Measurements from ENCODE around the gene TRIL.

Gene TRIL

GRCh38 chr7:28980451-28981160 is 22.5 kb upstream of the TRIL start:
- DNase-seq: no peak

GRCh38 chr7:28979776-28980175 is 21.6 kb upstream of the TRIL start:
- DNase-seq: no peak

GRCh38 chr7:28977881-28978280 is 19.8 kb upstream of the TRIL start:
- DNase-seq: no peak

GRCh38 chr7:28976022-28976421 is 17.9 kb upstream of the TRIL start:
- DNase-seq: no peak

GRCh38 chr7:28973591-28973990 is 15.5 kb upstream of the TRIL start:
- no peak for DNase-seq

- DNase-seq: no peak
Measured at GRCh38 chr7:28964056-28964455, 5.9 kb upstream of the TRIL start.

GRCh38 chr7:28961972-28962371 is 3.8 kb upstream of the TRIL start:
- DNase-seq: no peak

GRCh38 chr7:28960071-28960840 is 2.1 kb upstream of the TRIL start:
- no peak for DNase-seq

- DNase-seq: no peak
Measured at GRCh38 chr7:28958980-28959347, 834 bp upstream of the TRIL start.

GRCh38 chr7:28957751-28958234 is 337 bp downstream of the TRIL start:
- DNase-seq: no peak

GRCh38 chr7:28957064-28957750 is 923 bp downstream of the TRIL start:
- DNase-seq: peak; percentile 16

- peak; percentile 17 for DNase-seq
Measured at GRCh38 chr7:28956608-28957063, 1.5 kb downstream of the TRIL start.

- DNase-seq: peak; percentile 21
Measured at GRCh38 chr7:28955718-28956607, 2.2 kb downstream of the TRIL start.

- no peak for DNase-seq
Measured at GRCh38 chr7:28955356-28955717, 2.8 kb downstream of the TRIL start.

- DNase-seq: no peak
Measured at GRCh38 chr7:28954946-28955345, 3.2 kb downstream of the TRIL start.

- no peak for DNase-seq
Measured at GRCh38 chr7:28954471-28954870, 3.7 kb downstream of the TRIL start.

- DNase-seq: no peak
Measured at GRCh38 chr7:28953633-28954032, 4.5 kb downstream of the TRIL start.

GRCh38 chr7:28942168-28942567 is 16.0 kb downstream of the TRIL start:
- DNase-seq: no peak

- DNase-seq: no peak
Measured at GRCh38 chr7:28941633-28942032, 16.5 kb downstream of the TRIL start.

GRCh38 chr7:28940741-28941384 is 17.3 kb downstream of the TRIL start:
- DNase-seq: no peak

GRCh38 chr7:28939844-28940544 is 18.1 kb downstream of the TRIL start:
- no peak for DNase-seq

- no peak for DNase-seq
Measured at GRCh38 chr7:28939367-28939766, 18.8 kb downstream of the TRIL start.

Measured in activated T-cell treated with anti-CD3 and anti-CD28 coated beads, Interleukin-2, amount 50 U/mL, for 1 hour (primary cell).